NCI-H1048 (cell line): Measurements from ENCODE around the gene EIF4E1B.

Source experiments
- DNase-seq: peaks from one replicate; lab custom pipeline; 2025; lab: John Stamatoyannopoulos, UW

EIF4E1B gene

DNA sequence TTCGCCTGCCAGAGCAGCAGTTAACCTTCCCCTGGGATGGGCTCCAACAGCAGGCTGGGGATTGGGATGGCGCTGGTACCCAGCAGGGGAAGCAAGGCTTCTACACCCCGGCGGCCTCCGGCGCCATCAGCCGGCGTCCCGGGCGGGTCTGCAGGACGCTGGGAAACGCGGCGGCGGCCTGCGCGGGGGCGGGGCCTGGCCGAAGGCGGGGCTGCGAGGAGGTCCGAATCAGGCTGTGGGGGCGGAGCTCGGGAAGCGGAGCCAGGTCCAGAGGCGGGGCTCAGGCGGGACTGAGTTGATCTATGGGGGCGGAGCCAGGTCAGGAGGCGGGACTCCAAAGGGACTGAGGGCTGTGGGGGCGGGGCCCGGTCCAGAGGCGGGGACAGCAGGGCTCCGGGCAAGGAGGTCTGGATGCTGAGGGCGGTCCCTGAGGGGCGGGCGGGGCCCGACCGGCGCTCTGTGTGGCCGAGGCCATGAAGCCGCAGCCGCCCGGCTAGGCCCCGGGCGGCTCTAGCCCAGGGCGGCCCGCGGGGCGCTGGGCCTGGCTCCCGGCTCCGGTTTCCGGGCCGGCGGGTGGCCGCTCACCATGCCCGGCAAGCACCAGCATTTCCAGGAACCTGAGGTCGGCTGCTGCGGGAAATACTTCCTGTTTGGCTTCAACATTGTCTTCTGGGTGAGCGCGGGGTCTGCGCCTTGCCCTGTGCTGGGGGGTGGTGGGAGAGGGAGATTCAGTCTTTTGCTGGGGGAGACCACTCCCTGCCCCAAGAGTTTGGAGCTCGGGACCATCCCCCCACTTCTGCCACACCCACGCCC, 16.8 kb downstream of the EIF4E1B start, which contains the start of gene TSPAN17:
Gene TSPAN17 (plus strand): TSS at position 455 of the 813 bp plus-strand sequence. CDS start 132 bp downstream, at position 587.
- DNase-seq: peak; percentile 98

DNA sequence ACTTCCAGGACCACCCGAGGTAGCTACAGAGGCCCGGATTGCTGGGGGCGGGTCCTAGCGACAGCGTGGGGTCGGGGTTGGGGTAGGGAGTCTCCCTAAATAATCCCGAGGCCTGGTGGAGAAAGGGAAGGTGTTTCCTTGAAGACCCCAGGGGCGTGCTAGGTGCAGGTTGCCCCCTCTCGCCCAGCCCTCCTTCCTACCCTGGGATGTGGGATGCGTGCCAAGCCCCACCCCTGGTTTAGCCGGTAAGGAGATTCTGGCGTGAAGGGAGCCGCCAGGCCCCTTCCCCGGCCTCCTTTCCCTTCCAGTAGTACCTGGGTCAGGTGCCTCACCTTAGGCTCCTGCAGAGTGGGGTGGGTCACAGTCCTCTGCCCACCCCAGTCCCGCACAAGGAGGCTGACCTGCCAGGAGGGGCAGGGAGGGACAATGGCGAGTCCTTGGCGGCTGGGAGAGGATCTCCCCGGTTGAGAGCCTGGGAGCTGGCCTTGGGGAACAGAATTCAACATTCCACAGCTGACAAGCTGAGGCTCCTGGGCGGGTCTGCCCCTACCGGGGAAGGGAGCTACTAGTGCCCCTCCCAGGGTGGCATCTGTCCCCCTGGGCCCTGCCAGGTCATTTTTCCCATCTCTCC, 17.5 kb downstream of the EIF4E1B start:
- DNase-seq: no peak

DNA sequence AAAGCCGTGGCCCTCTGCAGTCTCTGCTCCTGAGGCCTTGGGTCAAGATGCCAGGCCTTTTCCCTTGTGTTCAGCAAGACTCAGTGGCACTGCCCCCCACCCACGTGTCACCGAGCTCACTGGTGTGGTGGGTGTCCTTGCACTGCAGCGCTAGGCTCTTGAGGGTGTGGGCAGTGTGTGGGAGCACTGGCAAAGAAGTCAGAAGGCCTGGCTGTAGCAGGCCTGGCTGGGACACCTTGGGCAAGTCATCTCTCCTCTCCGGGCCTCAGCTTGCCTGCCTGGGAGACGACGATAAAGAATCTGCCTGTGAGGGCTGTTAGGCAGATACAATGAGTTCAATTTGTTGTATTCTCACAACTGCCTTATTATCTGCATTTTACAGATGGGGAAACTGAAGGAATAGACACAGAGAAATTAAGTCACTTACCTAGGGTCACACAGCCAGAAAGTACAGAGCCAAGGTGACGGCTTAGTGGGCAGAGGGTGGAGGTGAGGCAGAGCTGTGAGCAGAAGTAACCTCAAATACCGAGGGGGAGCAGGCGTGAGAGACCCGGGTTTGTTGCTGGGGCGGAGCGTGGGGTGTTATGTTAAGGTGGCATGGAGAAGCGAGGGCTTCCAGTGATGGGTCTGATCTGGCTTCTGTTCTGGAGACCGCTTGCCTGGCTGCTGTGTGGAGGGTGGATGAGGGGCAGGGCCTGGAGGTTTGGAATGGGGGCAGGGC, 18.2 kb downstream of the EIF4E1B start:
- no peak for DNase-seq

DNA sequence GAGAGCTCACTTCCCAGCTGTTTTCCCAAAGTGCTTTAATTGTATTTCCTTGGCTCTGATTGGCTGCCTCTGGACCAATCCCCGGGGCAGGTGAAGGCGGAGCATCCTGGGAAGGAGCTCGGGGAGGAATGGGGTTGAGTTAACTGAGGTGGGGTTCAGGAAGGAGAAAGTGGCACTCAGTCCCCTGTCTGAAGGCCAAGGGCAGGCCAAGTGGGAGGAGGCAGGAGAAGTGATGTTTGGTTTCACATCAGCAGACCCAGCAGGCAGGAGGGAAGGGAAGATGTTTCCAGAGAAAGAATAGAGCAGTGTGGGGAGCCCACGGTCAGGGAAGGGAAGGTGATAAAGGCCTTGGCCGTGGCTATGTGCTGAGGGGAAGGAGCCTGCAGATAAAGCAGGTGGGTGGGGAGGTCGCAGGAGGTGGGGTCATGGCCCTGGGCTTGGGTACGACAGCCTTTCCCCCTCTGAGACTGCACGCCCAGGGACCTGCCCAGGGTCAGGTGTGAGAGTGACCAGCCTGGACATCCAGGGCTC, 19.9 kb downstream of the EIF4E1B start:
- DNase-seq: no peak

DNA sequence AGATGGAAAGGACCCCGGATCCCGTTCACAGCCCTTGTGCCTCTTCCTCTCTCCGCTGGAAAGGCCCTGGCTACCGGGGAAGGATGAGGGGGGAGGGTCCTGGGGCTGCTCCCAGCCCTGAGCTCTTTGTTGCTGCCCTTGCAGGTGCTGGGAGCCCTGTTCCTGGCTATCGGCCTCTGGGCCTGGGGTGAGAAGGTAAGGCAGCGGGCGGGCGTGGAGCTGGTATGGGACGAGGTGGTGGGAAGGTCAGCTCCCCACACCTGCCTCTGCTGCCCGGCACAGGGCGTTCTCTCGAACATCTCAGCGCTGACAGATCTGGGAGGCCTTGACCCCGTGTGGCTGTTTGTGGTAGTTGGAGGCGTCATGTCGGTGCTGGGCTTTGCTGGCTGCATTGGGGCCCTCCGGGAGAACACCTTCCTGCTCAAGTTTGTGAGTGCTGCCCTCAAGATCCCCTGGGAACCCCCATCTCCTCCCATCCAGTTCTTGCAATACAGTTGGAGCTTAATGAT, 21.1 kb downstream of the EIF4E1B start:
- DNase-seq: no peak

DNA sequence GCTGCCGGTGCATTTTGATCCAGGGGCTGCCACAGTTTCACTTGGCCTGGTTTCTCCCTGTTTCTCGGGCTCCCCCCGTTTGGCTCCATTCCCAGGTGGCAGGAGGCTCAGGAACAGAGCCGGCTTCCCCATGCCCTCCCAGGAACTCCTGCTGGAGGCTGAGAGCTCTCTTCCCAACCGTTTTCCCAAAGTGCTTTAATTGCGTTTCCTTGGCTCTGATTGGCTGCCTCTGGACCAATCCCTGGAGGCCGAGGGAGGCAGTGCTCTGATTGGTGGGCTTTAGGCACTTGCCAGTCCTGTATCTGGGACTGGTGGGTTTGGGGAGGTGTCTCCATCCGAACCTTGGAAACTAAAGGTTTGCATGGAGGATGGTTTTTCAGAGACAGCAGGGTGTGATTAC, 21.7 kb downstream of the EIF4E1B start:
- no peak for DNase-seq

DNA sequence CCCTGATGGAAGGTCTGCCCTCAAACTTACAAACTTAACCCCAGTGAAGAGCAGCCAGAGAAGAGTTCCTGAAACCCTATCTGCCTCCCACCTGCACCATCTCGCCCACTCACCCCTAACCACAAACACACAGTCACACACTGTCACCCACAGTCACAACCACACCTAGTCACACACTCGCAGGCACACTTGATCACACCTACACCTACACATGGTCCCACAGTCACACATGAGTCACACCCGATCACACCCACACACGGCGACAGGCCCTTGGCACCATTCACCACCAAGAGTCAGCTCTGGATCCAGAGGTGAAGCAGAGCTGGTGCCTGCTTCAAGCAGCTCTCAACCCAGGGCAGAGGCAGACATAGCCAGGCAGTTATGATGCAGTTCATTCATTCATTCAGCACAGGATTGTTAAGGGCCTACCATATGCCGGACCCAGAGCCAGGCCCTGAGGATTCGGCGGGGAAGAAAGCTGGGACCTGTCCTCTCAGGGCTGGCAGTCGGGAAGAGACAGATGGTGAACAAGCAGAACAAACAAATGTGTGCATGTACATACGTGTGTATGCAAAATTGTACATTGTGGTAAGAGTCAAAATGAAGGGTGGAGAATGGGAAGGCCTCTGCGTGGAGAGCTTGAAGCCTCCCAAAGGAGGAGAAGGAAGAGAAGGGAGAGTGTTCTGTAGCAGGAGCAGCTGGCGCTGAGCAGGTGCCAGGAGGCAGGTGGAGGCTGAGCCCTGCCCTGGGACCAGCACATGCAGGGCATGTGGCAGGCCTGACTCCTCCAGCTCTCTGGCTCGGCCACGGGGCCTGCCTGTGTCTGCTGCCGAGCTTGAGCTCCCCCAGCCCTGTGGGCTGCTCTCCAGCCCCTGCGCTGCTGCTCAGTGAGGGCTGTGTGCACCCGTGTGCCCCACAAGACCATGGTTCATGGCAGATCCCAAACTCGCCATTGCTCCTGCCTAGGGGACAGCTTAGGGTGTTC, 23.2 kb downstream of the EIF4E1B start:
- no peak for DNase-seq

DNA sequence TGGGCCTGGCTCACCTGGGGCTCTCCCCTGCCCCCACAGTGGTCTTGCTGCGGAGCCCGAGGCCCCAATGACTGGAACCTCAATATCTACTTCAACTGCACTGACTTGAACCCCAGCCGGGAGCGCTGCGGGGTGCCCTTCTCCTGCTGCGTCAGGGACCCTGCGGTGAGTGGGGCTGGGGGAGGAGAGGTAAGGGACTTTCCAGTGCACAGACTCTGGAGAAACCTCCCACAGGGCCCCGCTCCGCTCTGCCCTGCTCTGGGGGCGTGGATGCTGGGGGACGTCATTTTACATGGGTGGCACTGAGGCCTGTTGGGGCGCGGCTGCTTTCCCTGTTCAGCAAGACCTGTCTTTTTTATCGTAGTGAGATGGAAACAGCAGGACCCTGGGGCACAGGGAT, 24.4 kb downstream of the EIF4E1B start:
- DNase-seq: no peak

DNA sequence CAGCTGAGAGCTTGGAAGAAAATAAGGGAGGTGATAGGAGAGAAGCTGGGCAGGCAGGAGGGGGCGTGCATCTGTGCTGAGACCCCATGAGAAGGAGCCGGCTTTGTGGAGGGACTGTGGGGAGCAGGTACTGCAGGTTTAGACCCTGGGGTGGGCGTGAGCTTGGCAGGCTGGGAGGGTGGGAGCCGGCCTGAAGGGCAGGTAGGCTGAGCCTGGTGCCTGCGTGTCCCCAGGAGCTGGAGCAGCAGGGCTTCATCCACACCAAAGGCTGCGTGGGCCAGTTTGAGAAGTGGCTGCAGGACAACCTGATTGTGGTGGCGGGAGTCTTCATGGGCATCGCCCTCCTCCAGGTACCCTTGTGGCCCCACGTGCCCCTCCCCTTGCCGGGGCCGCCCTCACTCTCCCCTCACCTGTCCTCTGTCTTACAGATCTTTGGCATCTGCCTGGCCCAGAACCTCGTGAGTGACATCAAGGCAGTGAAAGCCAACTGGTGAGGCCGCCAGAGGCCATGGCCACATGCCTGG, 26.1 kb downstream of the EIF4E1B start:
- no peak for DNase-seq

DNA sequence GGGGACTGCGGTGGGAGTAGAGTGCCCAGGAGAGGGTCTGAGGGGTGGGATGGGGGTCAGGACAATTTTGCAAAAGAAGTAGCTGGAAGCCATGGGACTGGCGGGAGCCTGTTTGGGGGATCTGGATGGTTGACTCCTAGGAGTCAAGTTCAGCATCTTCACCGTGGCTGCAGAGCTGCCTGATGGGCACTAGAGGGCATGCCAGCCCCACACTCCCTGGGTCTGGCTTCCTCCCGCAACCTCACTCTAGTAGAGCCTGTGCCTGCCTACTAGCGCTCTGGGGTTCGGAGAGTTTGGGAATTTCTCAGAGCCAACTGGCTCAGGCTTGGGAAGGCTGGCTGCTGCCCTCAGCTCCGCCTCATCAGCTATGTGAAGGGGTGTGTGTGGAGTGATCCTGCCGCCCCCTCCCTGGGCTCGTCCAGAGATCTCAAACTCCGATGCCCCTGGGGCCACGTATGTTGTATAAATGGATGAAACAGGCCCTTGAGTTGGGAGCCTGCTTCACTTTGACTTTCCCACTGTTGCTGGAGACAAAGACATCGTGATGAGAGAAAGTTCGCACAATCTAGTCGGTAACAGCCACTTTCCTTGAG, 27.6 kb downstream of the EIF4E1B start:
- peak; percentile 22 for DNase-seq

DNA sequence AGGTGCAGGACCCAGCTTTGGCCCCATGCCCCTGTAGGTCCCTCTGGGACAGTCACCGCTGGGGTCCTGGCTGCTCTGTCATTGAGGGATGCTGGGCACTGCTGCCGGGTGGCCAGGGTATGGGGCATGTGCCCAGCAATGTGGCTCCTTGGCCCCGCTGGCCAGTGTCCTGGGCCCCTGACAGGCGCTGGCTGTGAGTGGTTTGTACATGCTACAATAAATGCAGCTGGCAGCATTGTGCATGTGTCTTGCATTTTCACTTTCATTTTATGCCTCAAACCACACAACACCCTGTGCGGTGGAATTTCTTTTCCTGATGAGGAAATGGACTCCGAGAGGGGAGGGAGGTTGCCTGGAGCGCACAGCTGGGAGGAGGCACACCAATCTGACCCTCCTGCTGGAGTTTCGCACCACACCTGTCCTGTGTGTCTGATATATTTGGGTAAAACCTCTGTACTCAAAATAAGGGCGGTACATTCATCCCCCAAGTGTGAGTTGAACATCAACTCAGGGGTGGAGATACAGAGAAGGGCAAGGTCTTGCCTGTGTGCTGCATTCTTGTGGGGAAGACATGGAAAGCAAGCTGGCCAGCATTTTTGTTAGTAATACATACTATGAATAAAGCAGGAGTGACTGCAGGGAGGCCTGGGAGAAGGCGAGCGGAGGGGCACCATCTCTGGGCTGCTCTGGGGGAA, 28.5 kb downstream of the EIF4E1B start:
- DNase-seq: no peak

DNA sequence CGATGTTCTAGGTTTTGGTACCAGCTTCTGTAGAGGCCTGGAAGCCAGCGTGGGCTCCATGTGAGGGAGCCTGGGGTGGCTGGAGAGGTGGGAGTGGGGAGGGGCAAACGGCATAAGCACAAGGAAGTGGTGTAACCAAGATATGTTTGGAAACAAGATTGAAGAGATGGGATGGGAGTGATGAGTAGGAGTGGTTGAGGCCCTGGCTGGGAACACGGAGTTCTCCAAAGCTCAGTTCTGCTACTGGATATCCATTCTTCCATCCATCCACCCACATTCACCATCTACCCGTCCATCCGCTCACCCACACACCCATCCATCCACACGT, 29.0 kb downstream of the EIF4E1B start:
- no peak for DNase-seq

DNA sequence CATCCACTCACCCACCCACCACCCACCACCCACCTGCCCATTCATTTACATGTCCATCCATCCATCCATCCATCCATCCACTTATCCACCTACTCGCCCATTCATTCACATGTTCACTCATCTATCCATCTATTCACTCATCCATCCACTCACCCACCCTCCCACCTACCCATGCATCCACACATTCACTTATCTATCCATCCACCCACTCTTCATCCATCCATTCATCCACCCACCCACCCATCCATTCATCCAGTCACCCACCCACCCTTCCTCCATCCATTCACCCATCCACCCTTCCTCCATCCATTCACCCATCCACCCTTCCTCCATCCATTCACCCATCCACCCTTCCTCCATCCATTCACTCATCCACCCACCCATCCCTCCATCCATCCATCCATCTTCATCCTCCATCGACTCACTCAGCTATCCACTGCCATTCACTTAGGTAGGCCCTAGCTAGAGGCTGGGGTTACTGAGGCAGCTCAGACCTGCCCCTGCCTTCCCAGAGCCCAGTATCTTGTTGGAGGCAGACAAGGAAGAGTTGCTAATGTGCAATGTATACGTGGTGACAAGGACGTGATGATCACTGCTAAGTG, 29.5 kb downstream of the EIF4E1B start:
- DNase-seq: no peak

DNA sequence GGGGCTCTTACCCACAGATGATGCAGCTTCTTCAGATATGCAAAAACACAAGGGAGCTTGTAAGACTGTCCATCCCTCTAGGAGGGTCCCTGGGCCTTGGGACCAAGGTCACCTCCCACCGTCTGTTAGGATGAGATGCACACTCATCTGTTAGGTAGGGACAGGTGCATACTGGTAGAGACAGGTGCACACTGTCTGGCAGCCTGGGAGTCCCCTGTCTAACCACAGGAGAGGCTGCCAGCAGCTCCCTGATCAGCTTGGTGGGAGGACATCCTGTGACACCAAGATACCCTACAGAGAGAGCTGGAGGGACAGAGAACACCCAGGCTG, 30.0 kb downstream of the EIF4E1B start:
- DNase-seq: no peak

DNA sequence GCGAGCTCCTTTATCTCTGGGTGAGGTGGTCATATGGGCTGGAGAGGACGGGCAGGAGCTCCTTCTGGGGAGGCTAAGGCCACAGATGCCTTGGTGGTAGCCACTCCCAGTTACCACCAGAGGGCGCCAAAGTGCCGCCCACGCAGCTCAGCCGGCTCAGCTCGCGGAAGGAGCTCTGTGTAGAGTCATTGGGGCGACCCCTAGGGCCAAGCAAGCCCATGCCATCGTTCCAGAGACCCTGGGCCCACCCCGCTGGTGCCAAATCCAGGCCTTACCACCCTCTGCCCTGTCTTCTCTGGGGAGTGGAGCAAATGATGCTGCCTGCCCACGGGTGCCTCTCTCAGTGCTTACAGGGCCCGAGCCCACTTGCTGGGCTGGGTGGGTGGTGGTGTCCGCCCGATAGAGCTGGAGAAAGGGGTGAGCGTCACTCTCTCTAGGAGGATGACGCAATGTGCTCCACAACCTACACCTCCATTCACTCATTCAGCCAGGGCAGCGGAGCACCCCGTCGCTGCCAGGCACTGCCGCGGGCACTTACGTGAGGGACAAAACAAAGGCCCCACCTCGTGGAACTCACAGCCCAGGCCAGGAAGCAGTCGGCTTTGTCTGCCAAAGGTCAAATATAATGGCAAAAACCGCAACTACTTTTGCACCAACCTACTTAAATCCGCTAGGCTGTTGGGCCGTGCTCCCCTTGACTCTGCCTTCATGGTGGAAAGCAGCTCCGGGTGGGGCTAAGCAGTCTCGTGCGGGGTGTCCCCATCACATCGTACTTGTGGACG, 30.6 kb downstream of the EIF4E1B start:
- DNase-seq: peak; percentile 55

DNA sequence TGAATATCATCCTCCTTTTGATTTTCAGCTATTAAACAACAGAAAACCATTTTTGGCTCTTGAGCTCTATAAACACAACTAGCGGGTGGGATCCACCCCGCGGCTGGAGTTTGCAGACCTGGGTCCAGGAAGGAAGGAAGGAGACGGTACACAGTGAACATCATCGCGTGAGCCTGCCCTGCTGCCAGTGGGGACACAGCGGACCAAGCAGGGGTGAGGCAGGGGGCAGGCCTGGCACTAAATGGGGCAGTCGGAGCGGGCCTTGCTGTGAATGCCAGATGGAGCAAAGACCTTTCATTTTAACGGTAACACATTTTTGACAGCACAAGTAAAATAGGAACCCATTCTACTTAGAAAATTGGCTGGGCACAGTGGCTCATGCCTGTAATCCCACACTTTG, 31.2 kb downstream of the EIF4E1B start:
- DNase-seq: no peak

DNA sequence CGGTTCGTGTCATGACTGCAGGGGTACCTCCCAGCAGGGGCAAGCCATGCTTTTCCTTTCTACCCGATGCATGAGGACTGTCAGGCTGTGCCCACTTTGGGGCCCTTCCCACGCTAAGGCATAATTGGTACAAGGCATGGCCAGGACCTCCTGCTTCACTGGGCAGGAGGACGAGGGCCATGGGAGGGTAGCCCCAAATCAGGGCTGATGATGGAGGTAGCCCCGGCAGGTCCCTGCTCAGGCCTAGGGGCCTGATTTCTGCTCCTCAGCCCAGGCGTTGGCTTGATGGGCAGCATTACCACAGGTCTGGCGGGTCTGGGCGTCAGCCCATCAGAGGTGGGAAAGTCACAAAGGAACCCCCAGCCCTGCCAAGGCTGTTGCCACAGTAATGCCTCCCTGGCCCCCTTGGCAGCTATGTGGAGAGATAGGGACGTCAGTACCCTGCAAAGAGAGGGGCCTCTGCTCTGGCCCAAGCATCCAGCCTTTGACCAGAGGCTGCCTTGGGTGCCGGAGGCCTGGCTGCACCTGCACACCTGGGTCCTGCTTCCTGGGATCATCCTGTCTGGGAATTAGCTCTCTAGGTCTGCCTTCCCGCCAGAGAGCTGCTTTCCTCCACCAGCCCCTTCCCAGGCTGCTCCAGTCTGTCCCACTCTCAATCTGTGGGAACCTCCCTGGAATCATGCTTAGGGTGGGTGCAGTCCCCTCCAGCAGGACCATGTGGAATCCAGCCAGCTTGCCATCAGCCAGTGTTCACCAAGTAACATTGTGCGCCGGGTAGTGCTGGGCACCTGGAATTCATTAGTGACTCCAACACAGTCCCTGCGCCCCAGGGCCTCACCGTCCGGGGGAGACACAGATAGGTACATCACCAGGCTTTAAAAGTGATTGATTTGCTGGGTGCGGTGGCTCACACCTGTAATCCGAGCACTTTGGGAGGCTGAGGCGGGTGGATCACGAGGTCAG, 32.2 kb downstream of the EIF4E1B start:
- no peak for DNase-seq

DNA sequence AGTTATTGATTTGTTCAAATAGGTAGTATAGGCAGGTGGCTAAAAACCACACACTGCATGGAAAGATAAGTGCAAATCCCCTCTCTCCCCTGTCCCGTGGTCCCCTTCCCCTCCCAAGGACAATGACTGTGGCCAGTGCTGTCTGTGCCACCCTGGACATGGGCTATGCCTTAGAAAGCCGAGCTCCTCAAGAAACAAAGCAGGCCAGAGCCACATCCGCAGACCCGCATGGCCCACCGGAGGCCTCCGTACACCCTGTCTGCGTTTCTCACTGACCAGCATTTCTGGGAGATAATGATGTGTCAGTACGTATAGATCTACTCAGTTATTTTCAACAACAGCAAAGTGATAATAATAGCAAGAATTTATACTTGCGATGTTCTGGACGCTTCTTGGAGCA, 33.1 kb downstream of the EIF4E1B start:
- no peak for DNase-seq
